ENCODE data around the gene CKS2.
"Not testable (repeated sequence)": the region's sequence is repeated elsewhere in the genome, so short reads cannot be mapped to it uniquely, and the experiment has no call there.

Gene CKS2

DNA sequence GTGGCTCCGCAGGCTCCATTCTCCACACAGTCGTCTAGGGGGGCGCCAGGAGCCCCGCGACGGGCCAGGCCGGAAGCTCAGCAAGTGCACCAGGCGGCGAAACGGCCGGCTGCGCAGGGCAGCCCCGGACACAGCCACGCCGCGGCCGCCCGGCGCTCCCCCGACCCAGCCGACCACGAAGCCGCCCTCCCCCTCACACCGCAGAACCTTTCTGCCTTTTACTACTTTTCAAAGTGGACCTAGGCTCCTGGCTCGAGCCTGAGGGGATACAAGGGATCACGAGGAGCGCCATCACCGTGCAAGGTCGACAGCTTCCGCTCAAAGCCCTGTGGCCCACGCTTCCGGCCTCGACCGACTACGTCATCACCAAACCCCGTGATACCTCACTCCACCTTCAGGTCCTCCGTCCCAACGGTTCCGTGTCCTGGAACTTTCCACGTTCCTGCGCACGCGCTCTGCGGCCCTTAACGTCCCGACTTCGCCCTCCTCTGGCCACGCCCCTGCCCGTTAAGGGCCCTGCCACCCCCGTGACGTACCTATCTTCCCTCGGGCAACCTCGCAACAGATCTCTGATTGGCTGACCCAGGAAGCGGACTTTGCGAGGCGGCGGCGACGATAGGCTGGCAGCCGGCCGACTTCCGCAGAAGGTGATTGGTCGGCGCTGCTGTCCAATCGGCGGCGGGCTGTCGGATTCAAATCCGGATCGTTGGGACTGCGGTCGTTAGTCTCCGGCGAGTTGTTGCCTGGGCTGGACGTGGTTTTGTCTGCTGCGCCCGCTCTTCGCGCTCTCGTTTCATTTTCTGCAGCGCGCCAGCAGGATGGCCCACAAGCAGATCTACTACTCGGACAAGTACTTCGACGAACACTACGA is at the start of gene CKS2:
TSS of gene CKS2 (plus strand) at position 721 of the 871 bp plus-strand sequence. CDS start at position 819, 98 bp downstream.
- in situ Hi-C loops (cut with MboI; ENCODE audit: low sequenced_read_pairs) = no loop called here

DNA sequence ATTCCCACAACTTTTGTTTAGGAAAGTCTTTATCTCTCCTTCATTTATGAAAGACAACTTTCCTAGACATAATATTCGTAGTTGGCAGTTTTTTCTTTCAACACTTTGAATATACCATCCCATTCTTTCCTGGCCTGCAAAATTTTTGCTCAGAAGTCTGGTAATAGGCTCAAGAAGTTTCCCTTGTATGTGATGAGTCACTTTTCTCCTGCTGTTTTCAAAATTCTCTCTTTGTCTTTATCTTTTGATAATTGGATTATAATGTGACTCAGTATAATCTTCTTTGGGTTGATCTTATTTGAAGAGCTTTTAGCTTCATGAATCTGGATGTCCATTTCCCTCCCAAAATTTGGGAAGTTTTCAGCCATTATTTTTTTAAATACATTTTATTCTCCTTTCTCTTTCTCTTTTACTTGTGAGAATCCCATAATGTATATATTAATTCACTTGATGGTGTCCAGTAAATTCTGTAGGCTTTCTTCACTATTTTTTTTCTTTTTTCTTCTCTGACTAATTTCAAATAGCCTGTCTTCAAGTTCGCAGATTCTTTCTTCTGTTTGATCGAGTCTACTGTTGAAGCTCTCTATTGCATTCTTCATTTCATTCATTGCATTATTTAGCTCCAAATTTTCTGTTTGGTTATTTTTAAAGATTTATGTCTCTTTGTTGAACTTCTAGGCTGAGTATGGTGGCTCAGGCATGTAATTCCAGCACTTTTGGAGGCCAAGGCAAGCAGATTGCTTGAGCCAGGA is 37.3 kb upstream of the CKS2 start:
- in situ Hi-C loops (cut with MboI; ENCODE audit: low sequenced_read_pairs) = no loop called here

DNA sequence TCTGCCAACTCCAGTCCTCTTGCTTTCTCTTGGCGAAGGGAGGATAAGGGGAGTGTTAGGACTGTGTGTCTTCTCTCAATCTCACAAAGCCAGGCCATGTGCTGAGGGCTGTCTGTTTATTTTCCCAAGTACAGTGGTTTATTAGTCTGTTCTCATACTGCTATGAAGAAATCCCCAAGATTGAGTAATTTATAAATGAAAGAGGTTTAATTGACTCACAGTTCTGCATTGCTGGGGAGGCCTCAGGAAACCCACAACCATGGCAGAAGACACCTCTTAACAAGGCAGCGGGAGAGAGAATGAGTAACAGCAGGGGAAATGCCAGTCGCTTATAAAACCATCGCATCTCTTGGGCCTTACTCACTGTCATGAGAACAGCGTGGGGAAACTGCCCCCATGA is 36.2 kb upstream of the CKS2 start:
- in situ Hi-C loops (cut with MboI; ENCODE audit: low sequenced_read_pairs) = loop anchor here (25.0 kb wide), 1 partner anchor 1313 kb away; the partner anchor contains the start of gene CDK20

DNA sequence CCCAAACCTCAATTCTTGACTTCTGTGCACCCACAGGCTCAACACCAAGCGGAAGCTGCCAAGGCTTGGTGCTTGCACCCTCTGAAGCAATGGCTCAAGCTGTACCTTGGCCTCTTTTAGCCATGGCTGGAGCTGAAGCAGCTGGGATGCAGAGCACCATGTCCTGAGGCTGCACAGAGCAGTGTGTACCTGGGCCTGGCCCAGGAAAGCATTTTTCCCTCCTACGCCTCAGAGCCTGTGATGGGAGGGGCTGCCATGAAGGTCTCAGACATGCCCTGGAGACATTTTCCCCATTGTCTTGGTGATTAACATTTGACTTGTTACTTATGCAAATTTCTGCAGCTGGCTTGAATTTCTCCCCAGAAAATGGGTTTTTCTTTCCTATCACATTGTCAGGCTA is 35.0 kb upstream of the CKS2 start:
- in situ Hi-C loops (cut with MboI; ENCODE audit: low sequenced_read_pairs) = loop anchor here (25.0 kb wide), 1 partner anchor 1314 kb away; the partner anchor contains the start of gene CDK20

DNA sequence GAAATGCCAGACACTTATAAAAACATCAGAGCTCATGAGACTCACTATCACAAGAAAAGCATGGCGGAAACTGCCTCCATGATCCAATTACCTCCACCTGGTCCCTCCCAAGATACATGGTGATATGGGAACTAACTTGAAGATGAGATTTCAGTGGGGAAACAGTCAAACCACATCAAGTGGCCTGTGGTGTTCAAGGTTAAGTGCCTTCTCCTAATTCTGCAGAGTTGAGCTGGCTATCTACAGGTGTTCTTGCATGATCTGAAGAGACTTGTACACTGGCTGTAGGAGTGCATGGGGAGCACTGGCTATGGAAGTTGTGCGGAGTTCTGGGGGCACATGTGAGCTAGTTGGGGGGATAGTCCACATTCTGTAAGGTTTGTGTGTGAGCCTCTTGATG is 34.0 kb upstream of the CKS2 start:
- in situ Hi-C loops (cut with MboI; ENCODE audit: low sequenced_read_pairs) = loop anchor here (25.0 kb wide), 1 partner anchor 1315 kb away; the partner anchor contains the start of gene CDK20

DNA sequence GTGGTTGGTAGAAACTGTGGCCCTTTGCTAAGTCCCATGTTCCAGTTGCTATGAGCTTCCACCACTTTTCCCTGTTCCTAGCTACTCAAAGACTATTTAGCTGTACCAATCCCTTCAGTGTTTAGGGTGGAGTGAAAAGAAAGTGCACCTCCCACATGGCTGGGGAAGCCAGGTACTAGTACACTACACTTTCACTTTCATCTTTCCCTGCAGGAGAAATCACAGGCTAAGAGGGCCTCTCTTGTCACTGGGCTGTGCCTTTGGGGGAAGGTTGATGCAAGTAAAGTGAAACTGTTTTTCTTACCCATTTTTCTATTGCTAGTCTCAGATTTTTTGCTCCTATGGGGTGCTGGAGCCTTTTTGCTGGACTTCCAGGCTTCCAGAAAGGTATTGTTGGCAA is 33.5 kb upstream of the CKS2 start:
- in situ Hi-C loops (cut with MboI; ENCODE audit: low sequenced_read_pairs) = loop anchor here (25.0 kb wide), 1 partner anchor 1315 kb away; the partner anchor contains the start of gene CDK20

DNA sequence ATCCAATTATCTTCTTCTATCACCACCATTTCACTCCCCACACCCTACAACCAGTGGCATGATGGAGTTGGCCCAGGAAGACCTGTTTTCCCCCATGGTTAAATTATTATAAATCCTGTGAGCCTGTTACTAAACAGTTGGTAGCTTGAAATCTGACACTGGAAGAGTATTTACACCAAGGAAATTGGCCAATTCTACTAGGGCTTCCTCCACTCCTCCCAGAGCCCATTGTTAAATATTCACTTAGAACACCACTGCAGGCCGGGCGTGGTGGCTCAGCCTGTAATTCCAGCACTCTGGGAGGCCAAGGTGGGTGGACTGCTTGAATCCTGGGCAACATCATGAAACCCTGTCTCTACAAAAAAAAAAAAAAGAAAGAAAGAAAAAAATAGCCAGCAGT is 32.4 kb upstream of the CKS2 start:
- in situ Hi-C loops (cut with MboI; ENCODE audit: low sequenced_read_pairs) = loop anchor here (25.0 kb wide), 1 partner anchor 1316 kb away; the partner anchor contains the start of gene CDK20

DNA sequence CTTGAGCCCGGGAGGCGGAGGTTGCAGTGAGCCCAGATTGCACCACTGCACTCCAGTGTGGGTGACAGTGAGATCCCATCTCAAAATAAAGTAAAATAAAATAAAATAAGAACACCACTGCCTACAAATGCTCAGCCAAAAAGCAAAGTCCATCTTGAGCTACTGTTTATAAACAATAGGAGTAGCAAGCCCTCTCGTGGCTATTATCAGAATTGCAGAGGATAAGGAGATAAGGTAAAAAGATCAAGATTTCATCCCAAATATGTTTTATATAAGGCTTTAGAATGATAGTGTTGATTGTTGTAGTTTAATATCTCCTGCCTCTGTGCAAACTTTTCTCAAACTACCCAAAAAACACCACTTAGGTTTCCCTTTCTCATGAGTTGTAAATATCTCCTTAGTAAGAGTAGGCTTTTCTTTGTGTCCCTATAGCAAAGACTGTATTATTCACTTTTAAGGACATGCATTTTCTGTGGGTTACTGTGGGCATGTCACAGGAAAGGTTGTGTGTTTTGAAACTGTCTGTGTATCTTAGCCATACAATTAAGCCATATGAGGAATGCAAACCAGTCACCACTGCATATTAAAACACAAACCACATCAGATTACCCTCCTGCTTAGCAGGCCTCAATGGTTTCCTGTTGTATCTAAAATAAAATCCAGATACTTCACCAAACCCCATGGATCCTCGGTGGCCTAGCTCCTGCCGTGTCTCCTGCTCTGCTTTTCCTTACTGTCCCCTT is 31.8 kb upstream of the CKS2 start:
- in situ Hi-C loops (cut with MboI; ENCODE audit: low sequenced_read_pairs) = loop anchor here (25.0 kb wide), 1 partner anchor 1317 kb away; the partner anchor contains the start of gene CDK20

DNA sequence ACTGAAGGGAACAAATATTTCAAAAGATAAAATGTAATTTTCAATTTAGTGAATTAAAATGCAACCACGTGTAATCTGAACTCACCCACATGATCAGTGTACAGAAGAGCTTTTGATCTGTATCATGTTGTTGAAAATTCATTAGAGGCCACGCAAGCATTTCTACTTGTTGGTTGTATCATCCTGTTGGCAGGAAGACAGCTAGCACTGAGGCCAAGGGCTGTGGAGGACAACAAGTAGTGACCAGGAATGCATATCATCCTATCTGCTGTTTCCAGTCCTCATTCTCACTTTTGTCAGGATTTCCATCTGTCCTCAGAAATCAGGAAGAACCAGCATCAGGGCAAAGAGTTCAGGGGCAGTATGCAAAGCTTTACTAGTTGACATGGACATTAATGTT is 29.9 kb upstream of the CKS2 start:
- in situ Hi-C loops (cut with MboI; ENCODE audit: low sequenced_read_pairs) = loop anchor here (25.0 kb wide), 1 partner anchor 1319 kb away; the partner anchor contains the start of gene CDK20

DNA sequence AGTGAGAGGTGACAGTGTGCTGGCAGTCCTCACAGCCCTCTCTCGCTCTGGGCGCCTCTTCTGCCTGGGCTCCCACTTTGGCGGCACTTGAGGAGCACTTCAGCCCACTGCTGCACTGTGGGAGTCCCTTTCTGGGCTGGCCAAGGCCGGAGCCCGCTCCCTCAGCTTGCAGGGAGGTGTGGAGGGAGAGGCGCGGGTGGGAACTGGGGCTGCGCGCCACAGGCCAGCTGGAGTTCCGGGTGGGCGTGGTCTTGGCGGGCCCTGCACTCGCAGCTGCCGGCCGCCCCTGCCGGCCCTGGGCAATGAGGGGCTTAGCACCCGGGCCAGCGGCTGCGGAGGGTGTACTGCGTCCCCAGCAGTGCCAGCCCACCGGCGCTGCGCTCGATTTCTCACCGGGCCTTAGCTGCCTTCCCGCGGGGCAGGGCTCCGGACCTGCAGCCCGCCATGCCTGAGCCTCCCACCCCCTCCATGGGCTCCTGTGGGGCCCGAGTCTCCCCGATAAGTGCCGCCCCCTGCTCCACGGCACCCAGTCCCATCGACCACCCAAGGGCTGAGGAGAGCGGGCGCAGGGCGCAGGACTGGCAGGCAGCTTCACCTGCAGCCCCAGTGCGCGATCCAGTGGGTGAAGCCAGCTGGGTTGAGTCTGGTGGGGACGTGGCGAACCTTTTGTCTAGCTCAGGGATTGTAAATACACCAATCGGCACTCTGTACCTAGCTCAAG is 28.6 kb upstream of the CKS2 start:
- in situ Hi-C loops (cut with MboI; ENCODE audit: low sequenced_read_pairs) = loop anchor here (25.0 kb wide), 1 partner anchor 1320 kb away; the partner anchor contains the start of gene CDK20

DNA sequence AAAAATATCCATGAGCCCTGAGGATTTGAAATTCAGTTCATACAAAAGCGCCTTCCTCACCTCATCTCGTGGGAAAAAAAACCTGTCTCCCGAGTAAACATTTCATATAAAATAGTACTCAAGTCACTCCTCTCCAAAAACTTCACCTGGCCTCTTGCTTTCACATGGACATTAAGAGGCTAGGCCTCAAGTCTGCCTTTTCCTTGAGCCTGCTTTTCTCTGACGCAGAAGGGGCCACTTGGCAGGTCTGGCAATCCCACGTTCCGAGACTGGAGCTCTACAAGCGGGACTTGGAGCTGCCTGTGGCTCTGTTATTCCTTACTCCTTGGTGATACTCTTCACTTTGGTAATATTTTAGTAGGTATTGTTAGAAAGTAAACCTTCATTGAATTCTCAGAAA is 26.9 kb upstream of the CKS2 start:
- in situ Hi-C loops (cut with MboI; ENCODE audit: low sequenced_read_pairs) = loop anchor here (25.0 kb wide), 1 partner anchor 1322 kb away; the partner anchor contains the start of gene CDK20

DNA sequence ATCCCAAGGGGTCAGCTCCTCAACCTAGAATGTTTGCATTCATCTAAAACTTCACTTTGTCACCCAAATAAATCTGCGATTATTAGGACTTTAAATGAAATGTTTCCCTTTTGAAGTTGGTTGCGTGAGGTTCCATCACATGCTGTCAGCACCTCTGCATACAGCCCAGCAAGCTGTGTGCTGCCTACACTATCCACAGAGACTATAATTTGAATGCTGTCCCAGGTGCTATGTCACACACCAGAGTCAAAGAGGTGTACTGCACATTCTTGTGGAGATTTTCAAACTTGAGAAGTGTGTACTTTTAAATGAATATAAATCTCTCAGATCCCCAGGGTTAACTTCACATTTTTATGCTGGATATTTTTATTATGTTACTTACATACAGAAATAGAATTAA is 19.3 kb upstream of the CKS2 start:
- in situ Hi-C loops (cut with MboI; ENCODE audit: low sequenced_read_pairs) = loop anchor here (25.0 kb wide), 1 partner anchor 1329 kb away; the partner anchor contains the start of gene CDK20

DNA sequence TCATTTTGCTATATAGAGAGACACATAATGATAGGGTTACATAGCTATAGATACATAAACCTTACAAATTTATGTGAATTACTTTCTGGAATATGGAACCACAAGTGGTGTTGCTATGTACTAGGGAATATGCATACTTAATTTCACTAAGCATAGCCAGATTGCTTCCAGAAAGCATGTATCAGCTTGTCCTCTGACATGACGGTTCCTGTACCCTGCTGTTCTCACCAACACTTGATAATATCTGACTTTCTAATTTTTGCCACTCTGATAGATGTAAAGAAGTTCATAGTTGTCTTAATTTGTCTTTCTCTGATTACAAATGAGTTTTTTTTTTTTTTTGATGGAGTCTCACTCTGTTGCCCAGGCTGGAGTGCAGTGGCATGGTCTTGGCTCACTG is 18.0 kb upstream of the CKS2 start:
- in situ Hi-C loops (cut with MboI; ENCODE audit: low sequenced_read_pairs) = loop anchor here (25.0 kb wide), 1 partner anchor 1331 kb away; the partner anchor contains the start of gene CDK20

DNA sequence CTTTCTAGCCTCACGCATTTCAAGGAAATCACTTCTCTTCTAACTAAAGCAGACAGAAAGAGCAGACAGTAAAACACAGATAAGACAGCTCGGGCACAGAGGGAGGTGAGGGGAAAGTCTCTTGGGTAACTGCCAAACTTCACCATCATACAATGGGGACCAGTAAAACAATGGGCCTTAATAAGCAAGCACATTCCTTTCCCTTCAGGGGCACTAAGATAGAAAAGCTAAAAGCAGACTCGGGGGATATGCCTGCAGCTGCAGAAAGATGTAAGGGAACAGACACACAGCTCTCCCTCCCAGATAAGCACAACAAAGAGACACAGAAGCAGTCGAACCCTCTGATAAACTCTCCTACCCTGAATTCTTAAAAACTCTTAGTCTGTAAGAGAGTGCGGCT is 15.6 kb upstream of the CKS2 start:
- in situ Hi-C loops (cut with MboI; ENCODE audit: low sequenced_read_pairs) = loop anchor here (25.0 kb wide), 1 partner anchor 1333 kb away; the partner anchor contains the start of gene CDK20

DNA sequence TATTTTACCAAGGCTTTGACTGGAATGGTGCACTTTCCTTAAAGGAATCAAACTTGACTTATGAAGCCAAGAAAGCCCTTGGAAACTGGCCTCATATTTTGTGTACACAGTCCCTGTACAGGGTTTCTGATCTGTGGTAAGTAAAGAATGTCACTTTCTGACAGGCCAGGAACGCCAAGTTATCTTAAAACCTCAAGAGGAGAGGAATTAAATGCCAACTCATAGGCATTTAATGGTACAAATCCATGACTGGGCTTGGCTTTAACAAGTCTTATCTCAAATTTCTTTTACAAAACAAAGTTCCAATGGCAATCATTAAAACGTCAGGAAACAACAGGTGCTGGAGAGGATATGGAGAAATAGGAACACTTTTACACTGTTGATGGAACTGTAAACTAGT is 9.0 kb upstream of the CKS2 start:
- in situ Hi-C loops (cut with MboI; ENCODE audit: low sequenced_read_pairs) = not testable (repeated sequence)

DNA sequence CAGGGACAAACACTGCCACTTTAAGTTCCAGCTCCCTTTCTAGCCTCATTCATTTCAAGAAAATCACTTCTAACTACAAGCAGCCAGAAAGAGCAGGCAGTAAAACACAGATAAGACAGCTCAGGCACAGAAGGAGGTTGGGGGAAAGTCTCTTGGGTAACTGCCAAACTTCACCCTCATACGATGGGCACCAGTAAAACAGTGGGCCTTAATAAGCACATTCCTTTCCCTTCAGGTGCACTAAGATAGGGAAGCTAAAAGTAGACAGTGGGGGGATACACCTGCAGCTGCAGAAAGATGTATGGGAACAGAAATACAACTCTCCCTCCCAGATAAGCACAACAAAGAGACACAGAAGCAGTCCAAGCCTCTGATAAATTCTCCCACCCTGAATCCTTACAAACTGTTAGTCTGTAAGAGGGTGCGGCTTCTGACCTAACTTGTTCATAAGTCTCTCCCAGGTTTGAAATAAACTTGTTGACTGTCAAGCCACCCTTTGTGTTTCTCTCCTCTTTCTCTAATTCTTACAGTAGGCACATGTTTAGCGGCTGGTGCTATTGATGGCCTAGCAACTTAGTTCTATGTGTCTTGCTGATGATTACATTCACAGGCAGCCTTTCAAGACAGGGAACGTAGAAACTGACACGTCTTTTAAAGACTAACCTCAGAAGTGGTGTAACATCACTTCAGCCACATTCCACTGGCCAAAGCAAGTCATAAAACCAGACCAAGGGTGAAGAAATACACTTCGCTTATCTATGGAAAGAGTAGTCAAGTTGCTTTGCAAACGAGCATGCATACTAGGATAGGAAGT is 6.8 kb upstream of the CKS2 start:
- in situ Hi-C loops (cut with MboI; ENCODE audit: low sequenced_read_pairs) = no loop called here

DNA sequence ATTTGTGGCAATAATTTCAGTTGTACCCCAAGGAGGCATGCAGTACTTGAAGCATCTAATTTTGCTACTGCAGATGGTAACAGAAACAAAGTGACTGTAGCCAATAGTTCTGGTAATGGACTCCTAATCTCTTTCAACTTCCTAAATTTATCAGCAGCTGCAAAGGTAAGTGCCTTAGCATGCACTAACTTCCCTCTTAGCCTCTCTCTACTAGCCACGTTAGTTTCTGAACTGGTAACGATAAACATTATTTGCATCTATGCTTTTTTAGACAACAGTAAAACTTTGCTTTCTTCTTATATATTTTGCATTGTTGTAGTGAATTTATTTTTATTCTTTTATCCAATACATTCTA is 6.2 kb upstream of the CKS2 start:
- in situ Hi-C loops (cut with MboI; ENCODE audit: low sequenced_read_pairs) = no loop called here

DNA sequence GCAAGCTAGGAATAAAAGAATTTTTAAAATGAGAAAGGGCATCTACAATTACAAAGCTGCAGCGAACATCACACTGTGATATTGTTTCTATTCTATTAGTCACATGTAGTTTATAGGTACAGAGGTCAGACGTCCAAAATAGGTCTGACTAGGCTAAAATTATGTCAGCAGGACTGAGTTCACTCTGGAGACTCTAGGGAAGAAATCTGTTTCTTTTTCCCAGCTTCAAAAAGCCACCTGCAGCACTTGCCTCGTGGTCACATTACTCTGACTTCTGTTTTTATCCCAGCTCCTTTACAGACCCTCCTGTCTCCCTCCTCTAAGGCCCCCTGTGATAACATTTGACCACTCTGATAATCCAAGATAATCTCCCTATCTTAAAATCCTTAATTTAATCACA is 5.1 kb upstream of the CKS2 start:
- in situ Hi-C loops (cut with MboI; ENCODE audit: low sequenced_read_pairs) = no loop called here

DNA sequence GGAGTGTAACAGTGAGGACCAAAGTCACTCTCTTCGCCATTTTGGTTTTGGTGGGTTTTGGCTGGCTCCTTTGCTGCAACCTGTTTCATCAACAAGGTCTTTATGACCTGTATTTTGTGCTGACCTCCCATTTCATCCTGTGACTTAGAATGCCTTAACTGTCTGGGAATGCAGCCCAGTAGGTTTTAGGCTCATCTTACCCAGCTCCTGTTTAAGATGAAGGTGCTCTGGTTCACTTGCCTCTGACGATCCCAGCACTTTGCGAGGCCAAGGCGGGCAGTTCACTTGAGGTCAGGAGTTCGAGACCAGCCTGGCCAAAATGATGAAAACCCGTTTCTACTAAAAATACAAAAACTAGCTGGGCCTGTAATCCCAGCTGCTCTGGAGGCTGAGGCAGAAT is 1.8 kb upstream of the CKS2 start:
- in situ Hi-C loops (cut with MboI; ENCODE audit: low sequenced_read_pairs) = no loop called here

All from HL-60/S4 treated with retinoic acid at 250 ng/mL for 4 days and 3 days (cell line).